ENCODE measurements around the gene MEP1B. TPM values are rescaled to one million over a fixed set of nuclear protein-coding genes. Genes with fewer than 3 reads are reported as not detected.

The MEP1B gene
- total and polyA plus RNA-seq, 2 experiments from 2014 or later = not detected

GRCh38 chr18:32152705-32153448, 37.0 kb upstream of the MEP1B start:
- H3K4me3 Mint-ChIP-seq = no peak overlapping the region
- H3K4me2 ChIP-seq = no peak overlapping the region
- no peak overlapping the region for H3K27ac Mint-ChIP-seq
- H3K27me3 Mint-ChIP-seq (ENCODE audit: insufficient read depth, low read depth, poor library complexity) = peaks cover 2% of the 10 kb centered on the region
- no peaks in the 10 kb centered on the region for H3K79me2 ChIP-seq (replicated peaks; ENCODE audit: insufficient read depth)
- H3K4me1 ChIP-seq (ENCODE audit: insufficient read depth) = no peaks in the 10 kb centered on the region
- H3K27ac ChIP-seq (ENCODE audit: low read depth) = no peak overlapping the region
- no peaks in the 10 kb centered on the region for H4K20me1 ChIP-seq (replicated peaks; ENCODE audit: insufficient read depth)
- no peak for TF ChIP-seq ZNF114 (CRISPR knock-in tag; IDR thresholded peaks at IDR 0.05)
- TF ChIP-seq POLR2AphosphoS5 (IDR thresholded peaks at IDR 0.05; ENCODE audit: low read depth) = no peak
- no peak for TF ChIP-seq JUNB (IDR thresholded peaks at IDR 0.05; ENCODE audit: unreplicated experiment)
- H3K36me3 ChIP-seq (ENCODE audit: insufficient read depth) = no peaks in the 10 kb centered on the region
- no peak overlapping the region for H3K4me3 ChIP-seq
- H3K4me1 Mint-ChIP-seq = peaks cover 2% of the 10 kb centered on the region
- H2AFZ ChIP-seq = no peak overlapping the region
- no peaks in the 10 kb centered on the region for H3K36me3 Mint-ChIP-seq (ENCODE audit: low read depth)
- H3F3A ChIP-seq (replicated peaks; ENCODE audit: low read depth) = no peaks in the 10 kb centered on the region
- DNase-seq (ENCODE audit: low spot score) (no peak), ATAC-seq (no peak)
- H3K9me2 ChIP-seq (ENCODE audit: insufficient read depth) = no peaks in the 10 kb centered on the region
- peaks cover 3% of the 10 kb centered on the region; the same call in 1 of the 3 replicates for H3K9me3 Mint-ChIP-seq
- H3K27me3 ChIP-seq (ENCODE audit: insufficient read depth) = no peaks in the 10 kb centered on the region

DNA sequence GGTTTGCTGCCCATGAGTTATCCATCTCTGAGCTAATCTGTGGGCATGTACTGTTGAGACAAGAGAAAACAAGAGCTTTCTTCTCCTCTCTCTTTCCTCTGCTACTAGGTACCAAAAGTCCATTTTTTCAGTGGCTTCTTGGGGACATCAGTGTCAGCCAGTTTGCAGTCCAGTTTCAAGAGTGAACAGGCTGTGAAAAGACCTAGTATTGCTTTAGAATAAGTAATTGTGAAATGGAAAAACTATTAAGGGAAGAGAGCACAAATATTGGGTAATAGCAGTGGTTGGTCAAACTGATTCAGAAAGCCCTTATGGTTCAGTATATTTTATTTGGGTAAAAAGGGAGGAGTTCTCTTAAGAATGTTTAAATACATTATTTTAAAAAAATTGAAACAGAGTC, 33.0 kb upstream of the MEP1B start:
- Histone ChIP-seq H3F3A (replicated peaks; ENCODE audit: low read depth) (no peaks in the 10 kb centered on the region), H3K27ac (ENCODE audit: low read depth) (no peak overlapping the region), H3K9me2 (ENCODE audit: insufficient read depth) (no peaks in the 10 kb centered on the region), H3K36me3 (ENCODE audit: insufficient read depth) (no peaks in the 10 kb centered on the region), H3K4me3 (no peak overlapping the region), H3K4me2 (no peak overlapping the region), H2AFZ (no peak overlapping the region; the same call in 1 of the 2 replicates), H4K20me1 (replicated peaks; ENCODE audit: insufficient read depth) (no peaks in the 10 kb centered on the region), H3K79me2 (replicated peaks; ENCODE audit: insufficient read depth) (no peaks in the 10 kb centered on the region), H3K4me1 (ENCODE audit: insufficient read depth) (no peaks in the 10 kb centered on the region), H3K27me3 (ENCODE audit: insufficient read depth) (no peaks in the 10 kb centered on the region)
- peaks cover 8% of the 10 kb centered on the region for H3K27me3 Mint-ChIP-seq (ENCODE audit: insufficient read depth, low read depth, poor library complexity)
- peaks cover 5% of the 10 kb centered on the region for H3K4me1 Mint-ChIP-seq
- peaks cover 3% of the 10 kb centered on the region; the same call in 1 of the 3 replicates for H3K9me3 Mint-ChIP-seq
- H3K27ac Mint-ChIP-seq = no peak overlapping the region
- ATAC-seq = no peak
- no peak overlapping the region for H3K4me3 Mint-ChIP-seq
- TF ChIP-seq ETS1 (IDR thresholded peaks at IDR 0.05) (no peak), EZH2 (IDR thresholded peaks at IDR 0.05; ENCODE audit: low read depth, unreplicated experiment) (no peak), CTCF (conservative IDR thresholded peaks at IDR 0.05; ENCODE audit: low read depth in 2 of 2) (no peak), NANOG (IDR thresholded peaks at IDR 0.05; ENCODE audit: borderline replicate concordance) (no peak), ZNF114 (CRISPR knock-in tag; IDR thresholded peaks at IDR 0.05) (no peak), EZH2phosphoT487 (IDR thresholded peaks at IDR 0.05; ENCODE audit: unreplicated experiment) (no peak), JUNB (IDR thresholded peaks at IDR 0.05; ENCODE audit: unreplicated experiment) (no peak)
- TF ChIP-seq, protein P1, sequence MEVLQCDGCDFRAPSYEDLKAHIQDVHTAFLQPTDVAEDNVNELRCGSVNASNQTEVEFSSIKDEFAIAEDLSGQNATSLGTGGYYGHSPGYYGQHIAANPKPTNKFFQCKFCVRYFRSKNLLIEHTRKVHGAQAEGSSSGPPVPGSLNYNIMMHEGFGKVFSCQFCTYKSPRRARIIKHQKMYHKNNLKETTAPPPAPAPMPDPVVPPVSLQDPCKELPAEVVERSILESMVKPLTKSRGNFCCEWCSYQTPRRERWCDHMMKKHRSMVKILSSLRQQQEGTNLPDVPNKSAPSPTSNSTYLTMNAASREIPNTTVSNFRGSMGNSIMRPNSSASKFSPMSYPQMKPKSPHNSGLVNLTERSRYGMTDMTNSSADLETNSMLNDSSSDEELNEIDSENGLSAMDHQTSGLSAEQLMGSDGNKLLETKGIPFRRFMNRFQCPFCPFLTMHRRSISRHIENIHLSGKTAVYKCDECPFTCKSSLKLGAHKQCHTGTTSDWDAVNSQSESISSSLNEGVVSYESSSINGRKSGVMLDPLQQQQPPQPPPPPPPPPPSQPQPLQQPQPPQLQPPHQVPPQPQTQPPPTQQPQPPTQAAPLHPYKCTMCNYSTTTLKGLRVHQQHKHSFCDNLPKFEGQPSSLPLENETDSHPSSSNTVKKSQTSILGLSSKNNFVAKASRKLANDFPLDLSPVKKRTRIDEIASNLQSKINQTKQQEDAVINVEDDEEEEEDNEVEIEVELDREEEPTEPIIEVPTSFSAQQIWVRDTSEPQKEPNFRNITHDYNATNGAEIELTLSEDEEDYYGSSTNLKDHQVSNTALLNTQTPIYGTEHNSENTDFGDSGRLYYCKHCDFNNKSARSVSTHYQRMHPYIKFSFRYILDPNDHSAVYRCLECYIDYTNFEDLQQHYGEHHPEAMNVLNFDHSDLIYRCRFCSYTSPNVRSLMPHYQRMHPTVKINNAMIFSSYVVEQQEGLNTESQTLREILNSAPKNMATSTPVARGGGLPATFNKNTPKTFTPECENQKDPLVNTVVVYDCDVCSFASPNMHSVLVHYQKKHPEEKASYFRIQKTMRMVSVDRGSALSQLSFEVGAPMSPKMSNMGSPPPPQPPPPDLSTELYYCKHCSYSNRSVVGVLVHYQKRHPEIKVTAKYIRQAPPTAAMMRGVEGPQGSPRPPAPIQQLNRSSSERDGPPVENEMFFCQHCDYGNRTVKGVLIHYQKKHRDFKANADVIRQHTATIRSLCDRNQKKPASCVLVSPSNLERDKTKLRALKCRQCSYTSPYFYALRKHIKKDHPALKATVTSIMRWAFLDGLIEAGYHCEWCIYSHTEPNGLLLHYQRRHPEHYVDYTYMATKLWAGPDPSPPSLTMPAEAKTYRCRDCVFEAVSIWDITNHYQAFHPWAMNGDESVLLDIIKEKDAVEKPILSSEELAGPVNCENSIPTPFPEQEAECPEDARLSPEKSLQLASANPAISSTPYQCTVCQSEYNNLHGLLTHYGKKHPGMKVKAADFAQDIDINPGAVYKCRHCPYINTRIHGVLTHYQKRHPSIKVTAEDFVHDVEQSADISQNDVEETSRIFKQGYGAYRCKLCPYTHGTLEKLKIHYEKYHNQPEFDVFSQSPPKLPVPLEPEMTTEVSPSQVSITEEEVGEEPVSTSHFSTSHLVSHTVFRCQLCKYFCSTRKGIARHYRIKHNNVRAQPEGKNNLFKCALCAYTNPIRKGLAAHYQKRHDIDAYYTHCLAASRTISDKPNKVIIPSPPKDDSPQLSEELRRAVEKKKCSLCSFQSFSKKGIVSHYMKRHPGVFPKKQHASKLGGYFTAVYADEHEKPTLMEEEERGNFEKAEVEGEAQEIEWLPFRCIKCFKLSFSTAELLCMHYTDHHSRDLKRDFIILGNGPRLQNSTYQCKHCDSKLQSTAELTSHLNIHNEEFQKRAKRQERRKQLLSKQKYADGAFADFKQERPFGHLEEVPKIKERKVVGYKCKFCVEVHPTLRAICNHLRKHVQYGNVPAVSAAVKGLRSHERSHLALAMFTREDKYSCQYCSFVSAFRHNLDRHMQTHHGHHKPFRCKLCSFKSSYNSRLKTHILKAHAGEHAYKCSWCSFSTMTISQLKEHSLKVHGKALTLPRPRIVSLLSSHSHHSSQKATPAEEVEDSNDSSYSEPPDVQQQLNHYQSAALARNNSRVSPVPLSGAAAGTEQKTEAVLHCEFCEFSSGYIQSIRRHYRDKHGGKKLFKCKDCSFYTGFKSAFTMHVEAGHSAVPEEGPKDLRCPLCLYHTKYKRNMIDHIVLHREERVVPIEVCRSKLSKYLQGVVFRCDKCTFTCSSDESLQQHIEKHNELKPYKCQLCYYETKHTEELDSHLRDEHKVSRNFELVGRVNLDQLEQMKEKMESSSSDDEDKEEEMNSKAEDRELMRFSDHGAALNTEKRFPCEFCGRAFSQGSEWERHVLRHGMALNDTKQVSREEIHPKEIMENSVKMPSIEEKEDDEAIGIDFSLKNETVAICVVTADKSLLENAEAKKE (CRISPR knock-in tag; IDR thresholded peaks at IDR 0.05) = no peak
- no peak for DNase-seq (ENCODE audit: low spot score)
- no peaks in the 10 kb centered on the region for H3K36me3 Mint-ChIP-seq (ENCODE audit: low read depth)

Measured in GM23338 (cell line).